Thyroid gland (tissue), 4 donors: ENCODE measurements around the gene GAREM1.

Source experiments
- POLR2A ChIP-seq, 2 donors: fragments of 450-650 bp; IDR thresholded peaks; one replicate each; pipeline ENCODE4 v1.6.1; 2017; ENCODE audit warnings: antibody characterized with exemption in 2 of 2, mild to moderate bottlenecking in 2 of 2, moderate library complexity in 1 of 2
- TF ChIP-seq, protein P1 (sequence below), 6 experiments: fragments of 200-600 bp in 3 of 6; fragments of 450-650 bp in 3 of 6; sonication (generic) in 3 of 6; IDR thresholded peaks; one replicate each; pipeline ENCODE4 v1.5.1; 2016 to 2019; ENCODE audit warnings: antibody characterized with exemption in 6 of 6, mild to moderate bottlenecking in 2 of 6, inconsistent platforms in 1 of 6, moderate library complexity in 1 of 6

DNA sequence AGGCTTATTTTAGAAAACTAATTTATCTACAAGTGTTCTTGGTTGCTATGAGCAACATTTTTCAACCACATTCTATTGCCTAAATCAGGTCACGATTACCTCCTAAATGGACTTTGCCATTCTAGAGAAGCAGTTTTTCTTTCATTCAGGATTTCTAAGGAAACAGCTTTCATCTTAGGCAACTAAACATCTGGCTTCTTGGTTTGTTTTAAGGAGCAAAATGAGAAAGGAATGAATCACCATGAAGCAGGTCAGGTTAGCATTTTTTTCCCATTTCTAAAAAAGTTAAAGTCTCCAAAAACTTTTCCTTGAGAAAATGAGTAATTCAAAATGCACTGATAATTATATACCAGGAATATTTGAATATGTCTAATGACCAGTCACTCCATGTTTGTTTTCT lies 114.8 kb downstream of the GAREM1 start:
- TF ChIP-seq, protein P1, sequence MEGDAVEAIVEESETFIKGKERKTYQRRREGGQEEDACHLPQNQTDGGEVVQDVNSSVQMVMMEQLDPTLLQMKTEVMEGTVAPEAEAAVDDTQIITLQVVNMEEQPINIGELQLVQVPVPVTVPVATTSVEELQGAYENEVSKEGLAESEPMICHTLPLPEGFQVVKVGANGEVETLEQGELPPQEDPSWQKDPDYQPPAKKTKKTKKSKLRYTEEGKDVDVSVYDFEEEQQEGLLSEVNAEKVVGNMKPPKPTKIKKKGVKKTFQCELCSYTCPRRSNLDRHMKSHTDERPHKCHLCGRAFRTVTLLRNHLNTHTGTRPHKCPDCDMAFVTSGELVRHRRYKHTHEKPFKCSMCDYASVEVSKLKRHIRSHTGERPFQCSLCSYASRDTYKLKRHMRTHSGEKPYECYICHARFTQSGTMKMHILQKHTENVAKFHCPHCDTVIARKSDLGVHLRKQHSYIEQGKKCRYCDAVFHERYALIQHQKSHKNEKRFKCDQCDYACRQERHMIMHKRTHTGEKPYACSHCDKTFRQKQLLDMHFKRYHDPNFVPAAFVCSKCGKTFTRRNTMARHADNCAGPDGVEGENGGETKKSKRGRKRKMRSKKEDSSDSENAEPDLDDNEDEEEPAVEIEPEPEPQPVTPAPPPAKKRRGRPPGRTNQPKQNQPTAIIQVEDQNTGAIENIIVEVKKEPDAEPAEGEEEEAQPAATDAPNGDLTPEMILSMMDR (IDR thresholded peaks at IDR 0.05), result no peak
- TF ChIP-seq POLR2A (IDR thresholded peaks at IDR 0.05), result no peak
